HepG2 (cell line): ENCODE data around the gene HJURP. TPM values are rescaled to one million over a fixed set of nuclear protein-coding genes. Genes with fewer than 3 reads are reported as not detected.

Source experiments
- BRD4 ChIP-seq: sonication (generic); formaldehyde crosslinking; IDR thresholded peaks from 2 replicates; pipeline ENCODE4 v1.4.0; 2020; ENCODE audit warnings: missing genetic modification reagents
- CHCHD3 ChIP-seq: sonication (generic); formaldehyde crosslinking; IDR thresholded peaks from 2 replicates; pipeline ENCODE4 v1.8.0; 2022; ENCODE audit warnings: mild to moderate bottlenecking, missing genetic modification reagents, moderate library complexity
- IRX3 ChIP-seq: sonication (generic); formaldehyde crosslinking; IDR thresholded peaks from 2 replicates; pipeline ENCODE4 v1.8.1; 2023; ENCODE audit warnings: mild to moderate bottlenecking, low read depth, missing genetic modification reagents, borderline replicate concordance
- KDM3A ChIP-seq: IDR thresholded peaks from 2 replicates; pipeline ENCODE4 v1.6.1; 2018; ENCODE audit warnings: low read depth, missing compliant biosample characterization
- NFE2L1 ChIP-seq: sonication (generic); formaldehyde crosslinking; IDR thresholded peaks from 2 replicates; pipeline ENCODE4 v1.4.0; 2020; ENCODE audit warnings: missing genetic modification reagents, mild to moderate bottlenecking, borderline replicate concordance
- PHF20 ChIP-seq: sonication (generic); formaldehyde crosslinking; IDR thresholded peaks from 2 replicates; pipeline ENCODE4 v1.5.0; 2020; ENCODE audit warnings: mild to moderate bottlenecking, missing genetic modification reagents
- PHF21A ChIP-seq: sonication (generic); formaldehyde crosslinking; IDR thresholded peaks from 2 replicates; pipeline ENCODE4 v1.5.0; 2020; ENCODE audit warnings: mild to moderate bottlenecking, missing genetic modification reagents
- RFXANK ChIP-seq: IDR thresholded peaks from 2 replicates; pipeline ENCODE4 v1.6.1; 2016
- ZNF232 ChIP-seq: sonication (generic); formaldehyde crosslinking; IDR thresholded peaks from 2 replicates; pipeline ENCODE4 v1.4.0; 2020; ENCODE audit warnings: missing genetic modification reagents, borderline replicate concordance
- ZNF333 ChIP-seq: sonication (generic); formaldehyde crosslinking; IDR thresholded peaks from 2 replicates; pipeline ENCODE4 v1.4.0; 2020; ENCODE audit warnings: mild to moderate bottlenecking, missing genetic modification reagents, borderline replicate concordance
- ZNF354B ChIP-seq: sonication (generic); formaldehyde crosslinking; IDR thresholded peaks from 2 replicates; pipeline ENCODE4 v1.8.0; 2022; ENCODE audit warnings: mild to moderate bottlenecking, missing genetic modification reagents
- ZNF501 ChIP-seq: sonication (generic); formaldehyde crosslinking; IDR thresholded peaks from 2 replicates; pipeline ENCODE4 v1.5.1; 2020; ENCODE audit warnings: mild to moderate bottlenecking, moderate library complexity, missing genetic modification reagents
- ZNF614 ChIP-seq: IDR thresholded peaks from 2 replicates; pipeline ENCODE4 v1.6.1; 2018; ENCODE audit warnings: missing biosample characterization, missing genetic modification reagents, inconsistent platforms, borderline replicate concordance
- ZNF883 ChIP-seq: sonication (generic); formaldehyde crosslinking; IDR thresholded peaks from 2 replicates; pipeline ENCODE4 v1.5.1; 2020; ENCODE audit warnings: mild to moderate bottlenecking, missing genetic modification reagents; ENCODE audit errors: not compliant biosample characterization
- ZSCAN29 ChIP-seq: sonication (generic); formaldehyde crosslinking; conservative IDR thresholded peaks from 2 replicates; pipeline ENCODE4 v1.4.0; 2020; ENCODE audit warnings: mild to moderate bottlenecking, missing genetic modification reagents
- polyA plus RNA-seq, 8 experiments: library from polyadenylated mRNA; depleted of rRNA in 3 of 8; stranded (reverse) in 7 of 8; unstranded in 1 of 8; fragments of >200 nt; fragmentation: Illumina TruSeq in 4 of 8; extraction: Trizol in 4 of 8; gene quantifications; 2 replicates each; pipeline versions ENCODE4 v1.2.1 to v1.2.3, GENCODE V29; 2011 to 2016; ENCODE audit warnings: low read depth in 4 of 8, missing spikeins in 1 of 8, mixed read lengths in 1 of 8; ENCODE audit not compliant: insufficient read depth in 1 of 8
- total RNA-seq, 5 experiments: library from RNA; depleted of rRNA; stranded (reverse); fragments of >200 nt; fragmentation: Illumina TruSeq; extraction: Trizol; gene quantifications; 2 replicates each; pipeline ENCODE4 v1.2.3, GENCODE V29; 2016; ENCODE audit warnings: low read depth in 1 of 5
- TF ChIP-seq, protein P1 (sequence below): sonication (generic); formaldehyde crosslinking; IDR thresholded peaks from 2 replicates; pipeline ENCODE4 v1.4.0; 2020; ENCODE audit warnings: missing genetic modification reagents
- TF ChIP-seq, protein P2 (sequence below): IDR thresholded peaks from 2 replicates; pipeline ENCODE4 v1.6.1; 2016; ENCODE audit warnings: mild to moderate bottlenecking
- TF ChIP-seq, protein P3 (sequence below): sonication (generic); formaldehyde crosslinking; IDR thresholded peaks from 2 replicates; pipeline ENCODE4 v1.4.0; 2020; ENCODE audit warnings: mild to moderate bottlenecking, missing genetic modification reagents
- TF ChIP-seq, protein P4 (sequence below): sonication (generic); formaldehyde crosslinking; IDR thresholded peaks from 2 replicates; pipeline ENCODE4 v1.8.1; 2023; ENCODE audit warnings: mild to moderate bottlenecking, missing genetic modification reagents, borderline replicate concordance
- TF ChIP-seq, protein P5 (sequence below): sonication (generic); formaldehyde crosslinking; IDR thresholded peaks from 2 replicates; pipeline ENCODE4 v1.4.0; 2020; ENCODE audit warnings: mild to moderate bottlenecking, missing genetic modification reagents

HJURP gene
- total and polyA plus RNA-seq, 2 of the 13 experiments (the other 11 are each of a cell fraction or from before 2014, with no cell fraction given): 36.3 to 43.9 TPM

DNA sequence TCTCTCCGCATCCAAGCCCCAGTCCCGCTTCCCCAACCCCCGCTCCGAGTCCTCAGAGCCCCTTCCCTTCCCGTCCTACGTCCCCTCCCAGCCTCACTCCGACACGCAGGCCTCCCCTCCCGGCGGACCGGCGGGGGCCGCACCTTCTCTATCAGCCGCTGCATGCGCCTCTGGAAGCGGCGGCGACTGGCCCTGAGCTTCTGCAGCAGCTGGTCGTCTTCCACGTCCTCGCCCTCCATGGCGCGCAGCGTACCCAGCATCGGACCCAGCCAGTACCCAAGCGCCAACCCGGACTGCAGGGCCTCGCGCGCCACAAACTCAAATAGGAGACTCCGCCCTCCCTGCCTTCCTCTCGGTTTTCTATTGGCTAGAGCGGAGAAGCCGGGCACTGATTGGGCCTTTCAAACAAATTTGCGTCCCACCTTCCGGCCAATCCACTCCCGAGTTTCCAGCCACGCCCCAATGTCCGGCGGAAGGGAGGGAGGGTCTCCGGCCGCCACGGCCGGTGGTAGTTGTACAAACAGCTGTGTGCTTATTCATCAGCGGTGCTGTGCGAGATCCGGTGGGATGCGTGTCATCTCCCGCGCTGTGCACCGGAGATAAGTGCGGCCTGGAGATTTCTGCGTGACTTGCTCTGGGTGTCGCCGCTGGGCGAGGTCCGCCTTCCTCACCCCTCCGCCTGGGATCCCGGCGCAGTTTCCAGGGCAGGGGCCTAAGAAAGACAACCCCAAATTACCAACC lies at the start of gene HJURP (continued):
- peak; percentile 44 for TF ChIP-seq BRD4 (CRISPR knock-in tag)
- TF ChIP-seq ZNF501 (CRISPR knock-in tag): peak; percentile 91
- TF ChIP-seq IRX3: peak; percentile 93; the same call in 1 of the 2 replicates
- TF ChIP-seq ZNF333 (CRISPR knock-in tag): no peak; the same call in 1 of the 2 replicates
- TF ChIP-seq, protein P1, sequence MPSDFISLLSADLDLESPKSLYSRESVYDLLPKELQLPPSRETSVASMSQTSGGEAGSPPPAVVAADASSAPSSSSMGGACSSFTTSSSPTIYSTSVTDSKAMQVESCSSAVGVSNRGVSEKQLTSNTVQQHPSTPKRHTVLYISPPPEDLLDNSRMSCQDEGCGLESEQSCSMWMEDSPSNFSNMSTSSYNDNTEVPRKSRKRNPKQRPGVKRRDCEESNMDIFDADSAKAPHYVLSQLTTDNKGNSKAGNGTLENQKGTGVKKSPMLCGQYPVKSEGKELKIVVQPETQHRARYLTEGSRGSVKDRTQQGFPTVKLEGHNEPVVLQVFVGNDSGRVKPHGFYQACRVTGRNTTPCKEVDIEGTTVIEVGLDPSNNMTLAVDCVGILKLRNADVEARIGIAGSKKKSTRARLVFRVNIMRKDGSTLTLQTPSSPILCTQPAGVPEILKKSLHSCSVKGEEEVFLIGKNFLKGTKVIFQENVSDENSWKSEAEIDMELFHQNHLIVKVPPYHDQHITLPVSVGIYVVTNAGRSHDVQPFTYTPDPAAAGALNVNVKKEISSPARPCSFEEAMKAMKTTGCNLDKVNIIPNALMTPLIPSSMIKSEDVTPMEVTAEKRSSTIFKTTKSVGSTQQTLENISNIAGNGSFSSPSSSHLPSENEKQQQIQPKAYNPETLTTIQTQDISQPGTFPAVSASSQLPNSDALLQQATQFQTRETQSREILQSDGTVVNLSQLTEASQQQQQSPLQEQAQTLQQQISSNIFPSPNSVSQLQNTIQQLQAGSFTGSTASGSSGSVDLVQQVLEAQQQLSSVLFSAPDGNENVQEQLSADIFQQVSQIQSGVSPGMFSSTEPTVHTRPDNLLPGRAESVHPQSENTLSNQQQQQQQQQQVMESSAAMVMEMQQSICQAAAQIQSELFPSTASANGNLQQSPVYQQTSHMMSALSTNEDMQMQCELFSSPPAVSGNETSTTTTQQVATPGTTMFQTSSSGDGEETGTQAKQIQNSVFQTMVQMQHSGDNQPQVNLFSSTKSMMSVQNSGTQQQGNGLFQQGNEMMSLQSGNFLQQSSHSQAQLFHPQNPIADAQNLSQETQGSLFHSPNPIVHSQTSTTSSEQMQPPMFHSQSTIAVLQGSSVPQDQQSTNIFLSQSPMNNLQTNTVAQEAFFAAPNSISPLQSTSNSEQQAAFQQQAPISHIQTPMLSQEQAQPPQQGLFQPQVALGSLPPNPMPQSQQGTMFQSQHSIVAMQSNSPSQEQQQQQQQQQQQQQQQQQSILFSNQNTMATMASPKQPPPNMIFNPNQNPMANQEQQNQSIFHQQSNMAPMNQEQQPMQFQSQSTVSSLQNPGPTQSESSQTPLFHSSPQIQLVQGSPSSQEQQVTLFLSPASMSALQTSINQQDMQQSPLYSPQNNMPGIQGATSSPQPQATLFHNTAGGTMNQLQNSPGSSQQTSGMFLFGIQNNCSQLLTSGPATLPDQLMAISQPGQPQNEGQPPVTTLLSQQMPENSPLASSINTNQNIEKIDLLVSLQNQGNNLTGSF (CRISPR knock-in tag): peak; percentile 37; the same call in 1 of the 2 replicates
- TF ChIP-seq, protein P2, sequence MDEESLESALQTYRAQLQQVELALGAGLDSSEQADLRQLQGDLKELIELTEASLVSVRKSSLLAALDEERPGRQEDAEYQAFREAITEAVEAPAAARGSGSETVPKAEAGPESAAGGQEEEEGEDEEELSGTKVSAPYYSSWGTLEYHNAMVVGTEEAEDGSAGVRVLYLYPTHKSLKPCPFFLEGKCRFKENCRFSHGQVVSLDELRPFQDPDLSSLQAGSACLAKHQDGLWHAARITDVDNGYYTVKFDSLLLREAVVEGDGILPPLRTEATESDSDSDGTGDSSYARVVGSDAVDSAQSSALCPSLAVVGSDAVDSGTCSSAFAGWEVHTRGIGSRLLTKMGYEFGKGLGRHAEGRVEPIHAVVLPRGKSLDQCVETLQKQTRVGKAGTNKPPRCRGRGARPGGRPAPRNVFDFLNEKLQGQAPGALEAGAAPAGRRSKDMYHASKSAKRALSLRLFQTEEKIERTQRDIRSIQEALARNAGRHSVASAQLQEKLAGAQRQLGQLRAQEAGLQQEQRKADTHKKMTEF (CRISPR knock-in tag): peak; percentile 70
- 0 out of 2 replicates have a peak, but pooled peaks have one; percentile 41 for TF ChIP-seq PHF21A (CRISPR knock-in tag)
- peak; percentile 99 for TF ChIP-seq ZNF354B (CRISPR knock-in tag)
- peak; percentile 93 for TF ChIP-seq ZNF883 (CRISPR knock-in tag)
- TF ChIP-seq, protein P3, sequence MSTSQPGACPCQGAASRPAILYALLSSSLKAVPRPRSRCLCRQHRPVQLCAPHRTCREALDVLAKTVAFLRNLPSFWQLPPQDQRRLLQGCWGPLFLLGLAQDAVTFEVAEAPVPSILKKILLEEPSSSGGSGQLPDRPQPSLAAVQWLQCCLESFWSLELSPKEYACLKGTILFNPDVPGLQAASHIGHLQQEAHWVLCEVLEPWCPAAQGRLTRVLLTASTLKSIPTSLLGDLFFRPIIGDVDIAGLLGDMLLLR: no peak; the same call in none of the 2 replicates
- no peak for TF ChIP-seq ZSCAN29 (CRISPR knock-in tag)
- TF ChIP-seq CHCHD3: peak; percentile 42; the same call in 1 of the 2 replicates
- TF ChIP-seq ZNF232: no peak
- TF ChIP-seq PHF20 (CRISPR knock-in tag): peak; percentile 67
- no peak for TF ChIP-seq NFE2L1 (CRISPR knock-in tag)
- TF ChIP-seq, protein P4, sequence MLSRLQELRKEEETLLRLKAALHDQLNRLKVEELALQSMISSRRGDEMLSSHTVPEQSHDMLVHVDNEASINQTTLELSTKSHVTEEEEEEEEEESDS (CRISPR knock-in tag): peak; percentile 96; the same call in 1 of the 2 replicates
- TF ChIP-seq, protein P5, sequence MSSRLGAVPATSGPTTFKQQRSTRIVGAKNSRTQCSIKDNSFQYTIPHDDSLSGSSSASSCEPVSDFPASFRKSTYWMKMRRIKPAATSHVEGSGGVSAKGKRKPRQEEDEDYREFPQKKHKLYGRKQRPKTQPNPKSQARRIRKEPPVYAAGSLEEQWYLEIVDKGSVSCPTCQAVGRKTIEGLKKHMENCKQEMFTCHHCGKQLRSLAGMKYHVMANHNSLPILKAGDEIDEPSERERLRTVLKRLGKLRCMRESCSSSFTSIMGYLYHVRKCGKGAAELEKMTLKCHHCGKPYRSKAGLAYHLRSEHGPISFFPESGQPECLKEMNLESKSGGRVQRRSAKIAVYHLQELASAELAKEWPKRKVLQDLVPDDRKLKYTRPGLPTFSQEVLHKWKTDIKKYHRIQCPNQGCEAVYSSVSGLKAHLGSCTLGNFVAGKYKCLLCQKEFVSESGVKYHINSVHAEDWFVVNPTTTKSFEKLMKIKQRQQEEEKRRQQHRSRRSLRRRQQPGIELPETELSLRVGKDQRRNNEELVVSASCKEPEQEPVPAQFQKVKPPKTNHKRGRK (CRISPR knock-in tag): 0 out of 2 replicates have a peak, but pooled peaks have one; percentile 10
- peak; percentile 64; the same call in 1 of the 2 replicates for TF ChIP-seq ZNF614 (CRISPR knock-in tag)
- TF ChIP-seq KDM3A (CRISPR knock-in tag): peak; percentile 49; the same call in 1 of the 2 replicates
- no peak for TF ChIP-seq RFXANK (CRISPR knock-in tag)
